NCI-H1105 treated with DMSO at 0.1 percent for 48 hours (cell line): Measurements from ENCODE around the gene STXBP4.

Source experiments
- DNase-seq: peaks from one replicate; lab custom pipeline; 2025; lab: John Stamatoyannopoulos, UW

STXBP4 gene

GRCh38 chr17:55172612-55173011 is 204.0 kb downstream of the STXBP4 start:
- DNase-seq, result no peak

- no peak for DNase-seq
Measured at GRCh38 chr17:55174133-55174532, 205.6 kb downstream of the STXBP4 start.

GRCh38 chr17:55175788-55176427 is 207.3 kb downstream of the STXBP4 start:
- DNase-seq, result no peak

DNA sequence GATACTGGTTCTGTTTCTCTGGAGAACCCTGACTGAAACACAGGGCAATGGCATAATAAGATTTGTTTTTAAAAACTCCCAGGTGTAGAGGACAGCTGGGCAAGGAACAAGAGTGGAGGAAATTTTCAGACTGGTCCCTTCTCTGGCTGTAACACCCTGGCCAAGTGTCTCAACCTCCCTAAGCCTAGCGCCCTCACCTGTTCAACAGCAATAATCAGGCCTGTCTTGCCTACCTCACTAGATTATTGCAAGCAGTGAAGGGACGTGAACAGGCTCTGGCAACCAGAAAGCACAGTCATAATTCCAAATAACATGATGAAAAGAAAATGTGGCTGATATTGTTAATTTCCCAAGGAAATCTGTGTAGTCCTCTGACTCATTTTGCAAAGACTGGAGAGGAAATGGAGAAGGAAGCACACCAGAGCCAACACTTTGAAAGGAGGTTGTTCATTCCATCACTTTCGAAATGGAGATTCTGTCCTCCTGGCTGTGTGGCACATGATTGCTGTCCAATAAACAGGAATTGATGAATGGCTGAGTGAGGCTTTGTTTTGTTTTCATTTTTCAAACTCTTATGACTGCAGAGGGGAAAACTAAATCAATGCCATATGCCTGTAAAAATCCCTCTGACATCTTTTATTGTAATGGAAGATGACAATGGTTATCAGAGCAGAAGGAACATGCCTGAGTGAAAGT is 208.7 kb downstream of the STXBP4 start:
- no peak for DNase-seq

GRCh38 chr17:55177855-55178217 is 209.3 kb downstream of the STXBP4 start:
- no peak for DNase-seq

DNA sequence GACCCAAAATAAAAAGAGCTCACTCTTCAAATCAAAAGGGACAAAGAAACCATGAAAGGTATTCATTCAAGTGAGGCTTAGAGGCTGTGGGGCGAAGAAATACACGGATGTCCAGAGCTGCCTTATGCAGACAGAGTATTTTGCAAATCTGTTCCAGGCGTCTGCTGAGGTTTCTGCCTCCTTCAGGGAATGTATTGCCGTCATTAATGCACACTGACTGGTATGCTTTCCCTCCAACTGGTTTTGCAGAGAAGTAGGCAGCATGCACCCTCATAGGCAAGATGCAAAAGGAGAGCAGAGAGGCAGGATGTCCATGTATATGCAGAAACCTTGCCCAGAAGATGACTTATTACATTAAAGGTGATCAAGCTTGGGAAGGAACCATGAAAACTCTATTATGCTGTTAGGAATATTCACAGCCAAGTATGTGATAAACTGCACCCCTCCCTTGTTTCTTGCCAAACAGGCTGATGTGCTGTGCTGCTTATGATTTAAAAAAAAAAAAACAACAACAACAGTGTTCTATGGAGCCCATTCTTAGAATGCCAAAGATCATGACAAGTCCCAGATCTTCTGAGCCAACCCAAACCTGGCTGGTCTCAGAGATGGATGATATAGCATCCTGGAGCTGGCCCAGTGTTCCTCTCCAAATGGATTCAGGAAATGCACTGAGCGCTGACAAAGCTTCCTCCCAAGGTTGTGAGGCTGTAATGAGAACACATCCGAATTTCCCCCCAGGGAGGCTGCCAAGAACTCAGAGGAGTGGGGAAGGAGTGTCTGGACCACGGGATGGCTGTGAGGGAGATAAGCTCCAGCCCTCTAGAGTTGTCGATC is 218.6 kb downstream of the STXBP4 start:
- no peak for DNase-seq

GRCh38 chr17:55190748-55191147 is 222.2 kb downstream of the STXBP4 start:
- no peak for DNase-seq

DNA sequence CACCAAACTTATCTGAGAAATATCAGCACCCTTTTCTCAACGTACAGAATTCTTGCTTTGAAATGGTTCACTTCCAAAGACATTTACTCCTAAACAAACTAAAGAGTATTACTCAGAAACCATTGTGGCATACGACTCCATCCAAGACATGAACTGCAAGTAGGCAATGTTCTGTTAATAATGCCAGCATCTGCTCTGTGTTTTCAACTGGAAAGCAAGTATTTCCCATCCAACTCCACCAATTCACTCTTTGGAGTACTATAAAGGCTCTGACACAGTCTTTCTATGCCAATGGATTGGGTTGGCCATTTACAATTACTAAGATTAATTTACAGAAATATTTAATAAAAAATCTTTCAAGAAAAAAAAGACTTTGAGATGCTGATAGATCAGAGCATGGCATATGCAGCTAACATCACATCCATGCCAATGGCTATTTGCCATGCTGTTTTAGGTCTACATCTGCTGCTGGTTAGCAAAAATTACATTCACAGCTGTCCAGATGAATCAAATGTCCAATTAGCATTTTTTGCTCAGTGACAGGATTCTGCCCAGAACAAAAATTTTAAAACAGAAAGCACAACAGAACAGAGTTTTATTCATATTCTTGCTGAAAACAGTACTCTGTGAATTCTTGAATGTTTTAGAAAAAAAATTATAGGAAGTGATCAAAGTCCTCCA is 230.3 kb downstream of the STXBP4 start:
- DNase-seq, result no peak

- DNase-seq, result no peak
Measured at GRCh38 chr17:55200904-55201303, 232.3 kb downstream of the STXBP4 start.

- DNase-seq, result no peak
Measured at GRCh38 chr17:55201308-55201932, 232.9 kb downstream of the STXBP4 start.

DNA sequence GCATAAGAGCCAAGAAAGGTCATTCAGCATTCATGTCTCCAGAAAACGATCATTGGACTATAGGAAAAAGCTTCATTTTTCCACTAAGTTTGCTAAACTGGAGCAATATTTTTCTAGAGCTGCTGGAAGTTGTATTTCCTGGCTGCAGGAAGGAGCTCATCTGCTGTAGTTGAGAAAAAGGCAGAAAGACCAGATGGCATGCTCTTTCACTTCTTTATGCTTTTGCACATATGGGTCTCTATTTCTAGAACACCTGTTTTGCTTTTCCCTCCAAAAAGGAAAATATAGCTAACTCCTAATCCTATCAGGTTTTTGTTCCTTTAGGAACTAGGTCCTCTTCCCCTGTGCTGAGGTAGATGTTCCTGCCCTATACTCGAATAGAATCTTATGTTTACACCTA is 234.3 kb downstream of the STXBP4 start:
- DNase-seq, result no peak

- no peak for DNase-seq
Measured at GRCh38 chr17:55208078-55208812, 239.7 kb downstream of the STXBP4 start.

DNA sequence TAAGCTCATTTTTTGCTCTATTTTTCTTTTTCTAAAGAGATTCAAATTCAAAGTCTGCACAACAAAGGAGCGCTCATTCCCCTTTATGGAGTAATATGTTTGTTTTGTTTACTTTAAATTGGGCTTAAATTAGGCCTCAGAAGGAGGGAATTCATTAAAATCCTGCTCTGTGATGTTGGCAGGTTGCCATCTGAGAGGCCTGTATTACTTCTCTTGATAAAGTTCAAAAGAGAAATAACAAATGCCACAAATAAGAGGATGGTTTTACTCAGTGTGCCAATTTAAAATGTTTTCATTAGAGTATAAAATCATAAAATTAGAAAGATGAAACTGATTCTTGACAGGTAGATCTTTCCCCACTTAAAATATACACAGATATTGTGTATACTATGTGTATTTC is 241.7 kb downstream of the STXBP4 start:
- DNase-seq, result peak; percentile 59

- DNase-seq, result no peak
Measured at GRCh38 chr17:55212880-55213279, 244.3 kb downstream of the STXBP4 start.

GRCh38 chr17:55215711-55216110 is 247.1 kb downstream of the STXBP4 start:
- DNase-seq, result no peak

GRCh38 chr17:55216888-55217287 is 248.3 kb downstream of the STXBP4 start:
- no peak for DNase-seq

DNA sequence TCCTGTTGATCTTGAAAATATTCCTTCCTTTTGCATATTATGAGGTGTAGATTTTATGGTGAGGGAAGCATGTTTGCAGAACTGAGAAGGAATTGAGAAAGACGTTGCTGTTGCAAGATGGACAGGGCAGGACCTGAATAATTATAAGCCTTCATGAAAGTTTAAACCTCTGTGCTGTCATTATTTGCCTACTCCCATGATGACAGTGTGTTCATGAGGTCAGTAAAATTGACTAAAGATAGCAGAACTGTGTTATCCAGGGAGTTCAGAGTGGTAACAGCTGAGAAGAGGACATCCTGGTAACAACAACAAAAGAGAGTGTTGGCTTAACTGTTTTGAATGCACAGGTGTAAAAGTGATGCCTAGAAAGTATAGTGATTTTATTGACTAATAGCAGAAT is 250.9 kb downstream of the STXBP4 start:
- DNase-seq, result no peak

DNA sequence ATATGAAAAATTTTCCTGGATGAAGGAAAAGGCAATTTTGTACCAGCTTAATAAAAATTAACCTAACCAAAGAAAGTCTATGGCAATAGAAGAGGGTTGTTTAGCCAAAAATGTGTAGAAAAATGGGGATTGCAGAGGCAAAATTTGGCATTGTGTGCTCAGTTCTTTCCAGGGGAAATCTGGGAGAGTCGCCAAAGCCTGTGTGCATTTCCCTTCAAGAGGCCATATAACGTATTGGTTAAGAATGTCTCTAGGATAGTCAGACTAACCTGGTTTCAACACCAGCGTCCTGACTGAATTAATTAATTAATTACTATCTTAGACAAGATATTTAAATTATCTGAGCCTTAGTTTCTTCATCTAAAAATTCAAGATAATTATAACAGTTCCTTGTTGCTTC is 251.4 kb downstream of the STXBP4 start:
- DNase-seq, result peak; percentile 1
